ENCODE data around the gene WDR93. TPM values are rescaled to one million over a fixed set of nuclear protein-coding genes. Genes with fewer than 3 reads are reported as not detected.

The WDR93 gene
- total and polyA plus RNA-seq, 2 of the 4 experiments (the other 2 are of a cell fraction) = not detected

DNA sequence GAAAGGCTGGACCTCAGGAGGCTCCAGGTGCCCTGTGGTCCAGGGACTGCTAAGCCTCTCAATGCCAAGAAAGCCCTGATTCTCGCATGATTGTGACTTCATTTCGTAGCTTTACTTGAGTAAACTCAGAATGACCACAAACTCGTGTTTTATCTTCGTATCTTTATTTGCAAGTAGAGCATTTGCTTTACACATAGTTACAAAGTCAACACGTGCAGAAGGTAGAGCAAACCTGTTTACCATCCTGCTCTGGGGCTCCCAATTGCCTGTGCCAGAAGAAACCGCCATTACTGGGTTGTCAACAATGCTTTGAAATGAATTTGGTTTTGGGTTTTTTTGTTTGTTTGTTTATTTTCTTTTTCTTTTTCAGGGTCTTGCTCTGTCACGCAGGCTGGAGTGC, 66.3 kb downstream of the WDR93 start:
- H4K8ac ChIP-seq (ENCODE audit: low read depth in 2 of 2, low read length in 2 of 2) = no peak overlapping the region
- H2BK15ac ChIP-seq (ENCODE audit: low read depth, low read length) = no peak overlapping the region
- H3K4me1 ChIP-seq (ENCODE audit: control insufficient read depth, insufficient read depth, low read length) = peaks cover 2% of the 10 kb centered on the region; the same call in 1 of the 2 replicates
- no peaks in the 10 kb centered on the region for H3K9me3 ChIP-seq (ENCODE audit: control insufficient read depth, insufficient read depth, low read length)
- intact Hi-C loops (cut with micrococcal nuclease) = no loop called here
- H4K91ac ChIP-seq (ENCODE audit: insufficient read depth, low read depth, low read length) = no peak overlapping the region
- ChIA-PET CTCF (interaction anchor here (4.0 kb wide), 1 partner anchor 118 kb away, joined by 24 read pairs; no protein-coding TSS in a partner anchor), POLR2A (ENCODE audit: unreplicated experiment) (interaction anchor here (0.7 kb wide), 2 partner anchors 61 to 368 kb away, joined by 4 to 7 read pairs; no protein-coding TSS in a partner anchor)
- H3K14ac ChIP-seq (replicated peaks; ENCODE audit: low read depth, low read length) = no peak overlapping the region
- DNase-seq (no peak), ATAC-seq (ENCODE audit: low read depth) (no peak)
- H3K36me3 ChIP-seq (ENCODE audit: control insufficient read depth, insufficient read depth, low read length) = no peaks in the 10 kb centered on the region
- H2BK20ac ChIP-seq (ENCODE audit: low read depth, low read length) = no peak overlapping the region
- H3K4ac ChIP-seq (ENCODE audit: low read depth, low read length) = no peak overlapping the region
- H4K5ac ChIP-seq (ENCODE audit: low read depth, low read length) = no peak overlapping the region
- dilution Hi-C loops (cut with HindIII; ENCODE audit: low sequenced_read_pairs, unreplicated experiment) = loop anchor here (25.0 kb wide), 1 partner anchor 105 kb away; no protein-coding TSS in a partner anchor
- no peaks in the 10 kb centered on the region for H3K27me3 ChIP-seq (ENCODE audit: control insufficient read depth, insufficient read depth, low read length)
- H2AFZ ChIP-seq (replicated peaks; ENCODE audit: low read length, poor library complexity) = no peak overlapping the region
- BruUV-seq (replicated peaks) = no TSS peak
- no peak overlapping the region for H2BK120ac ChIP-seq (ENCODE audit: low read depth, low read length)
- no peaks in the 10 kb centered on the region; the same call in 1 of the 2 replicates for H3K9me1 ChIP-seq (ENCODE audit: insufficient read depth, low read length)
- H3K56ac ChIP-seq (ENCODE audit: extremely low read depth, insufficient read depth, low read length) = no peak overlapping the region
- H3K4me2 ChIP-seq (ENCODE audit: low read depth, low read length) = no peak overlapping the region
- H4K20me1 ChIP-seq (ENCODE audit: insufficient read depth, low read length) = no peaks in the 10 kb centered on the region
- no peak overlapping the region for H3K18ac ChIP-seq (ENCODE audit: low read depth, low read length)
- no peak overlapping the region for H3K27ac ChIP-seq (ENCODE audit: insufficient read depth, low read length)
- H2AK5ac ChIP-seq (ENCODE audit: low read depth, low read length) = no peak overlapping the region
- no peak for TF ChIP-seq NFE2L2 (IDR thresholded peaks at IDR 0.05; ENCODE audit: low read depth, low read length)
- WGBS, 2 experiments (ENCODE audit: extremely low coverage in 2 of 2, insufficient read length in 1 of 2) = no CpG with 5 or more reads among the region's 7 CpGs
- H3K23ac ChIP-seq (ENCODE audit: low read depth, low read length) = no peak overlapping the region
- H2BK5ac ChIP-seq (ENCODE audit: low read depth, low read length, poor library complexity, severe bottlenecking) = no peak overlapping the region
- no peaks in the 10 kb centered on the region for H3K79me1 ChIP-seq (ENCODE audit: low read depth in 1 of 2, low read length in 2 of 2)
- no peak overlapping the region for H3K9ac ChIP-seq (ENCODE audit: low read depth, low read length)
- no peak overlapping the region for H2AK9ac ChIP-seq (replicated peaks; ENCODE audit: low read depth, low read length, poor library complexity)
- H3K4me3 ChIP-seq (ENCODE audit: insufficient read depth, low read depth, low read length) = no peak overlapping the region
- in situ Hi-C loops (cut with MboI; ENCODE audit: low sequenced_read_pairs) = loop anchor here (5.0 to 10.0 kb wide), 2 partner anchors 120 to 318 kb away; no protein-coding TSS in a partner anchor

Data from IMR-90 (cell line).